Mesenteric fat pad (tissue), 1 donor: Measurements from ENCODE around the gene USP9X. TPM values are rescaled to one million over a fixed set of nuclear protein-coding genes. Genes with fewer than 3 reads are reported as not detected.
A peak's percentile ranks its signal among the peaks of the same experiment; 100 is the strongest.
"Not testable (repeated sequence)": the region's sequence is repeated elsewhere in the genome, so short reads cannot be mapped to it uniquely, and the experiment has no call there.

Source experiments
- DNase-seq: peaks from one replicate; pipeline ENCODE4 v3.0.0-alpha.2; 2020; ENCODE audit warnings: low spot score
- total RNA-seq: library from RNA; stranded (reverse); fragmentation: NEBNext Ultra II Directional; extraction: Animal tissue kit (Norgen Biotek cat#: 25700); gene quantifications from one replicate; pipeline ENCODE4 v1.2.1, GENCODE V29; 2021
- donor health status: DM: yes; HTN: yes; CAD: no.

Gene USP9X
- total RNA-seq, 1 donor from 2014 or later = 97.2 TPM

GRCh38 chrX:41085878-41086626 lies 807 bp downstream of the USP9X start:
- DNase-seq = peak; percentile 88

GRCh38 chrX:41086627-41086932 lies 1.3 kb downstream of the USP9X start:
- DNase-seq = peak; percentile 88

GRCh38 chrX:41087201-41087600 lies 2.0 kb downstream of the USP9X start:
- DNase-seq = no peak

- no peak for DNase-seq
These were observed 5.5 kb downstream of the USP9X start for GRCh38 chrX:41090568-41091238.

- DNase-seq = no peak
These were observed 7.5 kb downstream of the USP9X start for GRCh38 chrX:41092776-41093175.

DNA sequence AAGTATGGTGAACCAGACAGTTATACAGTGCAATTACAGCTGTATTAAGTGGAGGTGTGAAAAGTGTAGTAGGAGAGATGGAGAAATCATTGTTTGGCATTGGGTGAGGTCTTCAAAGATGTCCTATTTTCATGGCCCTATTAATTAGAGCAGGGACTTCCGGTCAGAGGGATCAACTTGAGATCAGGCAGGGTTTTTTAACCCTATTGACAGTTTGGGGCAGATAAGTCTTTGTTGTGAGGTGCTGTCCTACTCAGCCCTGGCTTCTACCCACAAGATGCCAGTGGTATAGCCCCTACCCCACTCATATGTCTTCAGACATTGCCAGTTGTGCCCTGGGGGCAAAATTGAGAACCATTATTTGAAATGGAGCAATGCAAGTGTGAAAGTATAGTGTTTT lies 9.9 kb downstream of the USP9X start:
- DNase-seq = no peak

- DNase-seq = no peak
These were observed 10.7 kb downstream of the USP9X start for GRCh38 chrX:41095908-41096307.

GRCh38 chrX:41096339-41096955 lies 11.2 kb downstream of the USP9X start:
- DNase-seq = no peak

- no peak for DNase-seq
These were observed 12.1 kb downstream of the USP9X start for GRCh38 chrX:41097326-41097725.

DNA sequence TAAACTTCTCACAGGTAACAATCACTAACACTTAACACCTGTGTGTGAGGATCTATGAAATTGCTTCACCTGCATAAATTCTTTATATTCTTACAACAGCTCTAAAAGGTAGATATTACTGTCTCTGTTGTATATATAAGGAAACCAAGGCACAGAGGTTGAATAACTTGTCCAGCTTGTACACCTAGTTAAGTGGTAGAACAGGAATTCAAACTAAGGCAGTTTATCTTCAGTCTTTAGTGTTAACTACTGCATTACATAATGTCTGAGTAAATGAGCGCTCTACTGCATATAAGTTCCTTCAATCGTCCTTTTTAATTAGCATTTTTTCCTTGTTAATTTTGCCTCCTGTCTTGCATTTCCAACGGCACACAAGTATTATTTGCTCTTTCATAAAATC lies 15.0 kb downstream of the USP9X start:
- no peak for DNase-seq

- DNase-seq = no peak
These were observed 15.6 kb downstream of the USP9X start for GRCh38 chrX:41100819-41101218.

GRCh38 chrX:41105005-41105404 lies 19.8 kb downstream of the USP9X start:
- DNase-seq = no peak

GRCh38 chrX:41106257-41106656 lies 21.0 kb downstream of the USP9X start:
- not testable (repeated sequence) for DNase-seq

DNA sequence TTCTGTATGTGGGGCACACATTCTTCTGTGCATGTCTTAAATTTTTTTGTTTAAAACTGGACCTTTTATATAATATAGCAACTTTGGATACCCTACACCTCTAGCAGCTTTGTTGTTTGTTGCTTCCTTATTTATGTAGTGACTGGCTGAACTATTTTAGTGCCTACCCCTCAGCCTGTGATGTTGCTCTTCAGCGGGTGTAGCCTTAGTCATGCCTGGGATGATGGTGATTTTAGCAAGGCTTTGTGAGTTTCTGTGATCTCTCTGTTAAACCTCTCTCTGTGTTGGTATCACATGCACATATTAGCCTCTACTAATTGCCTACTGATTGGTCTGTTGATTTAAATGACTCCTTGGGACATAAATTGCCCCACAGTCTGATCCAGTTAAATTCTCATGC lies 22.8 kb downstream of the USP9X start:
- no peak for DNase-seq

- DNase-seq = no peak
These were observed 23.4 kb downstream of the USP9X start for GRCh38 chrX:41108463-41109205.

DNA sequence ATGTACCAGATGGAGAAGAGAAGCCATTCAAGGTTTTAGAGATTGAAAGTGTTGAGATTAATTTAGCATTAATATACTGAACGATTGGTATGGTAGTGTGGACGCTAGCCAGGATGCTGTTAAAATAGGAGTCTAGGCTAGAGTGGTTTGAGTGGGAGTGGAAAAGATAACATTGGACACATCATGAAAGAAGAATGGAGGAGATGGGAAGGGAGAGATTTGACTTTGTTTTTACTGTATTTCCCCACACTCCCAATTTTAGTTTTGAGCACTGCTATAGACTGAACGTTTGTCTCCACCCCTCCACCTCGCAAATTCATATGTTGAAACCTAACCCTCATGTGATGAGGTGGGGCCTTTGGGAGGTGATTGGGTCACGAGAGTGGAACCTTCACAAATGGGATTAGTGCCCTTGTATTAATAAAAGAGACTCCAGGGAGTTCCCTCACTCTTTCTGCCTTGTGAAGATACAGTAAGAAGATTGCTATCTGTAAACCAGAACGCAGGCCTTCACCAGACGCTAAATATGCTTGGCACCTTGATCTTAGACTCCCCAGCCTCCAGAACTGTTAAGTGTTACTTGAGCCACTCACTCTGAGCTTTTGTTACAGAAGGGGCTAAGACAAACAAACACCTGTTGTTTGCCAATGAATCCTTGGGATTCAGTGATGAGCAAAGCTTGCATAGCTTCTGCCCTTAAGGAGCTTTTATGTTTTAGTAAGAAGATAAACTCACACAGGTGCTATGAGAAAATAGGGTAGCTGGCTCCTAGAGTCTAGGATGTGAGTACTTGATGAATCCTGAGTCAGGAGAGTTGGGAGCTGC lies 25.8 kb downstream of the USP9X start:
- no peak for DNase-seq

DNA sequence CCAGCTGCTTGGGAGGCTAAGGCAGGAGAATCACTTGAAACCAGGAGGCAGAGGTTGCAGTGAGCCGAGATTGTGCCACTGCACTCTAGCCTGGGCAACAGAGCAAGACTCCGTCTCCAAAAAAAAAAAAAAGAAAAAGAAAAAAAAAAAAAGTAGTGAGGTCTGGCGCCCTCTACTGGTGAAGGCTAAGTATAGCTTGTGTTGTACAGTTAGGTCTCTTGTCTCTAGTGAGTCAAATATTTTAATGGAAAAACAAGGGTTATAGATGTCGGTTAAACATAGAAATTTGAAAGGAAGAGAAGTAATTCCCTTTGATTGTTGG lies 29.8 kb downstream of the USP9X start:
- not testable (repeated sequence) for DNase-seq

GRCh38 chrX:41116948-41117347 lies 31.7 kb downstream of the USP9X start:
- no peak for DNase-seq

- DNase-seq = no peak
These were observed 32.9 kb downstream of the USP9X start for GRCh38 chrX:41118156-41118555.

DNA sequence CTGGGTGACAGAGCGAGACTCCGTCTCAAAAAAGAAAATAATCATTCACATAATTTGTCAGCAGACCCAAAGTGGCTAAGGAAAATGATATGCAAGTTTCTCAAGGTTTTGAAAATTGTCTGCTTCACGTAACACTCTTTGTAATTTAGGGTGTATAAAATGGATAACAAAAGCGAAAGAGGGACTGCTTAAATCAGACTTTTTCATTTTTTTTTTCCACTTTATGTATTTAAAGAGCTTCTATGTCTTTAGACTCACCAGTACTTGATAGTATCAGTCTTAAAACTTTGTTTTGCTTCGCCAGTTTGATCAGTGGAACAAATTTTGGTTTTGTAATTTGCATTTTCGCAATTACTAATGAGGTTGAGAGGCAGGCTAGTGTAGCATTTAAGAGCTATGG lies 34.6 kb downstream of the USP9X start:
- DNase-seq = no peak

GRCh38 chrX:41121766-41122165 lies 36.5 kb downstream of the USP9X start:
- no peak for DNase-seq
